DOHH2 (cell line): ENCODE results near the gene SEC23IP.

Experiments used
- CTCF ChIP-seq: fragments of 200-600 bp; sonication (generic); IDR thresholded peaks from one replicate; pipeline ENCODE4 v1.5.1; 2014; ENCODE audit warnings: antibody characterized with exemption, mild to moderate bottlenecking, low read depth, low read length; ENCODE audit not compliant: poor library complexity, severe bottlenecking
- EZH2phosphoT487 ChIP-seq: fragments of 200-600 bp; sonication (generic); IDR thresholded peaks from 2 replicates; pipeline ENCODE4 v1.6.1; 2017; ENCODE audit warnings: borderline replicate concordance, mild to moderate bottlenecking, antibody characterized with exemption, low read length, moderate library complexity, mixed read lengths

GRCh38 chr10:119947300-119947699 lies 54.8 kb downstream of the SEC23IP start:
- TF ChIP-seq CTCF: no peak
- TF ChIP-seq EZH2phosphoT487: no peak
